HG02885 (cell line): ENCODE results near the gene FLRT1.

Experiments
- ATAC-seq: cut with Tn5 transposase; IDR thresholded peaks from one replicate; pipeline ENCODE4 v1.9.1; 2021; ENCODE audit warnings: mild to moderate bottlenecking; ENCODE audit not compliant: unreplicated experiment, poor library complexity

Gene FLRT1

DNA sequence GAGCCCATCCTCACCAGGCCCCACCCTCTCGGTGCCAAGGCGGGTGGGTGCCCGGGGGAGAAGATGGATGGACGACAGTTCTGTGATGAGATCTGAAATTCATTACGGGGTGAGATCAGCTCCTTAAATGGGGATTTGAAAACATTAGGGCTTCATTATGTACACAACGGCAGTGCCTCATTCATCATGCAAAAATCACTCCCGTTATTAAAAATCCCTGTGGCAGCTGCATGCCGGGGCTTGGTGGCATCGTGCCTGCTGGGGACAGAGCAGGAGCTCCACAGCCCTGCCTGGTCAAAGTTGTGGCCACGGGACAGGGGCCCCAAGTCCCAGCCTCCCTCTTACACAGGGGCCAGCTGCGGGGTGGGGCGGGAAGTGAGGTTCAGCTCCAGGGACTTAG, 29.3 kb upstream of the FLRT1 start:
- no peak for ATAC-seq

DNA sequence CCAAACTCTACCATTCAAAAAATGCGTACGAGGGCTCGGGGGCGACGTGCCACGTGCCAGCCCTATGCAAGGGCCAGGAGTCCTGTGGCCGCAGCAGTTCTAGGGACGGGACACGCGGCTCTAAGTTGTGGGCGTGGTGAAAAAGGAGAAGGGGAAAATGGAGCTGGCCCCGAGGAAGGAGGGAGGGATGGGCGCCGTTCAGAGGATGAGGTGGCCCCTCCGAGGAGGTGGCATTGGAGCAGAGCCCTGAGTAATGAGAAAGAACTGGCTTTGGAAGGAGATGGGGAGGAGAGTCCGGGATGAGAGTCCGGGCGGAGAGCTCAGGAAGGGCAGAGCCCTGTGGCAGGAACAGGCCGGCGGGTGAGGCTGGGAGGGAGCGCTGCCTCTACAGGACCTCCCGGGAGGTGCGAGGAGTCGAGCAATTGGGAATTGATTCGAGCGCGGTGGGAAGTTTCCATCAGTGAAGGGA, 28.5 kb upstream of the FLRT1 start:
- no peak for ATAC-seq

- no peak for ATAC-seq
These were observed 28.0 kb upstream of the FLRT1 start for GRCh38 chr11:64007629-64008282.

DNA sequence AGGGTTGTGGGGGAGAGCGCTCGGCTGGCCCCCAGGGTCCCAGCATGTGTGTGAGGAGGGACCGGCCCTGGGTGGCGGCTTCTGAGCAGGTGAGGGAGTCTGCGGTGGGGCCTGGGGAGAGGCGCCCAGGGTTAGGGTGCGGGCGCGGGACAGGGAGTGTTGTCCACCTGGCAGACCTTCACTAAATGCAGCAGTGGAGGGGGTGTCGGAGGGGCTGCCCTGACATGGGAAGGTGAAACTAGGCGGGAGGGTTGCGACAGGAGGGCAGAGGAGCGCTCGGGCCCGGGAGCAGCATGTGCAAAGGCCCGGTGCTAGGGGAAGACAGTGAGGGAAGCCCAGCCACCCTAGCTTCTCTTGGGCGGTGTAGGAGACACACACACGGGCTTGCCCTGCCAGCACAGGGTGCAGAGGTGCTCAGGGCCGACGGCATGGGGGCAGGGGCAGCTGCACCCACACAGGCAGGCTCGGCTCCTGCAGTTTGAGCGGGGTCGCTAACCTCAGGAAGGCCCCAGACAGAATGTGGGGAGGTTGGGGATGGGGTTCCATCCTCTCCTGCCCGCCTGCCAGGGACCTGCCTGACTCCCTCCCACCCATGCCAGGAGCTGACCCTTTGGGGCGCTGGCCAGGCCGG, 27.3 kb upstream of the FLRT1 start:
- ATAC-seq: no peak

GRCh38 chr11:64008914-64009633, 26.7 kb upstream of the FLRT1 start:
- no peak for ATAC-seq

DNA sequence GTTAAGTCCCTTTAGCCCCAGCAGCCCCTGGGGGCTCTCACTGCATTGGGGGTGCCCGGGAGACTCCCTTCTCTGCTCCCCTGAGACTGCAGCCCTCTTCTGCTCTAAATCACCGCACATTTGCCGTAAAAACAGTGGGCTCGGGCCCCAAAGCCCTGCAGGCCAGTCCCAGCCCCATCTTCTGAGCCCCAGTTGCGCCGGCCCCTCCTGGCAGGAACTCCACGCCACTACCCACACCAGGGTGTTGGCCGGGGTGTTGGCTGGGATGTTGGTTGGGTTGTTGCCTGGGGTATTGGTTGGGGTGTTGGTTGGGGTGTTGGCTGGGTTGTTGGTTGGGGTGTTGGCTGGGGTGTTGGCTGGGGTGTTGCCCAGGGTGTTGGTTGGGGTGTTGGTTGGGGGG, 26.0 kb upstream of the FLRT1 start:
- no peak for ATAC-seq

- no peak for ATAC-seq
These were observed 24.9 kb upstream of the FLRT1 start for GRCh38 chr11:64010783-64011182.

DNA sequence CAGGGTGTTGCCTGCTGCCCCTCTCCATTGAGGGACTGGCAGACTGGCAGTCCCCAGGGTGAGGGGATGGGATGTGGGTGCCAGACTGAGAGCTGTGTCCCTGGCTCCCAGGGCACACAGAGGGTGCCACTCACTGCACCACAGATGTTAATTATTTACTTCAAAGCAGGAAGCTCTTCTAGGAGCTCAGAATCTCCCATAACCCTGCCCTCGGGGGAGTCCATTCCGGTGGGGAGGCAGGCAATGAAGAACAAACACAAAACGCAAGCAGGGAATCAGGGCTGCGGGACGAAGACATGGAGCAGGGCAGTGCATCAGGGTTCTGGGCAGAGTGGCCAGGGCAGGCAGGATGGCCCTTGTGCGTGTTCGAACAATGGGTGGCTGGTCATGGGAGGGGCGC, 24.4 kb upstream of the FLRT1 start:
- ATAC-seq: no peak

- no peak for ATAC-seq
These were observed 22.4 kb upstream of the FLRT1 start for GRCh38 chr11:64013141-64013896.

DNA sequence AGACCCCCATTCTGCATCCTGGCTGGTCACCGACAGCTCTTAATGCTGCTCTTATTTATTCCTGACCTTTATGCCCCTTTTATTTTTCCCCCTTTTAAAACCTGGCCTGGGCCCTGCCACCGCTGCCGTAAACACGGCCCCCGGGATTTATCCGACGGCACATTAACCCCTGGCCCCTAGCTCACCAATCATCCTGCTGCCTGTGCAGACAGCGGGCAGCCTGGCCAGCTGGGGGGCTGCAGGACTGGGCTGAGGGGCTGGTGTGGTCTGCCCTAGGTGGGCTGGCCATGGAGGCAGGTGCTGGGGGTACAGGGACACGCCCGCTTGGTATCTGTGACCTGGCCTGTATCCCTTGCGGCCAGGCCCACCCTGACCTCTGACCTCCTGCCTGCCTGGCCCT, 21.4 kb upstream of the FLRT1 start:
- no peak for ATAC-seq

- no peak for ATAC-seq
These were observed 20.2 kb upstream of the FLRT1 start for GRCh38 chr11:64015510-64015909.

GRCh38 chr11:64015935-64016845, 19.5 kb upstream of the FLRT1 start:
- no peak for ATAC-seq

DNA sequence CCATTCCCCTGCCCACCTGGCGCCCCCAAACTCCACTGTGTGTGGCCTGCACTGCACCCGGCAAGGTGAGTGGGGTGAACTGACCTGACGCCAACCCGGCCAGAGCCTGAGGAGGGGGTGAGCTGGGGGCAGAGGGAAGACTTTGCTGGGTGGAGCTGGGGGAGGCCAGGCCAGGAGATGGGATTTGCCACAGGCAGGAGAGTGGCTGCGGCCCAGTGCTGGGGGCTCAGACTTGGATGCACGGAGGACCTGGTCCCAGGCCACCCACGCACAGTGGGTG, 17.8 kb upstream of the FLRT1 start:
- ATAC-seq: no peak

DNA sequence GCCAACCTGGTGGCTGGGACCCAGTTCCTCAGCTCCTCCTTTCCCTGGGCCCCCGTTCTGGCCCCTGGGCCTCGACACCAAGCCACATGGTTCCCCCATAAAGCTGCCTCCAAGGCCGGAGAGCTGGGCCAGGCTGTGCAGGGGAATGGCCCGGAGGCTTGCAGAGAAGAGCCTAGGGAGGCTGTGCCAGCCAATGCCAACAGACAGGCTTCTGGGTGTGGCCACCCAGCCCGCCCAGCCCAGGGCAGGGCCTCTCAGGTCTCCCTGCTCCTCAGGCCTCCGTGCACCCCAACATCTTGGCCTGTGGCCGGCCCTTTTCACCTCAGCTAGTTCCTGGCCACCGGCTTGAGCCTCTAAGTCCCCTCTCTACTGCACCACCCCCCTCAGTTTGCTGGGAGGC, 17.4 kb upstream of the FLRT1 start:
- ATAC-seq: no peak

DNA sequence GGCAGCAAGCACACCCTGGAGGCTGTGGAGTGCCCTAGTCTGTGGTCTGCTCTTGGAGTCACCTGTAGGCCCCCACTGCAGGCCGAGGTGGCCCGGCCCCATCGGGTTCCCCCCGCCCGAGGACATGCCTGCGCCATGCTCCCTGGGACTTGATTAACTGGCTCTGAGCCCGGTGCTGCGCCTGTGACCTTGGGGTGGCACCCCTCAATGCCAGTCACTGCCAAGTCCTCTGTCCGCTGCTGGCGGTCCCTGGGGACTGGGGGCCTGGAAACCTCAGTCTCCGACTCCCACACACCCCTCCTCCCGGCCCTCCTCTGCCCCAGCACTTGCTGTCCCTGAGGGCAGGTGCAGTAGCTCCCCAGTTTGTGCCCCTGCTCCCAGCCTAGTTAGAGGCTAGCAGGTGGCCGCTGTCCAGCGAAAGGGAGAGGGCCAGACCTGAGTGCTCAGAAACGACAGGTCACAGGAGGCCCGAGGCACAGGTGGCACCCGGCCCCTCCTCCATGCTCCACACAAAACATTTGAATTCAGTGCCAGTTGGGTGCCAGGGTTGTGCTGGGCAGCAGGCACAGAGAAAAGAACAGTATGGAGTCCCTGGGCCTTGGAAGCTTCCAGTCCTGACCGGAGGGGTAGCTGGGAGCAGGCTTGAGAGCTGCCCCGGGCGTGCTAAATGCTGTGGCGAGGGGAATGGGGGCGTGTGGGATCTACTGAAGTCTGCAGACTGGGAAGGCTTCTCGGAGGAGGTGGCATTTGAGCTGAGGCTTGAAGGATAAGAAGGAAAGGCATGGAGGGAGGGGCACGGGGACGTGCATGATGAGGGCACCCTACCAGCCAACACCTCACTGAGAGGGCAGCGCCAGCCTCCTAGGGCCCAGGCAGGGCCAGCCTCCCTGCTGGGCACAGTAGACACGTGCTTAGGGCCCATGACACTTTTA, 16.4 kb upstream of the FLRT1 start:
- ATAC-seq: no peak

DNA sequence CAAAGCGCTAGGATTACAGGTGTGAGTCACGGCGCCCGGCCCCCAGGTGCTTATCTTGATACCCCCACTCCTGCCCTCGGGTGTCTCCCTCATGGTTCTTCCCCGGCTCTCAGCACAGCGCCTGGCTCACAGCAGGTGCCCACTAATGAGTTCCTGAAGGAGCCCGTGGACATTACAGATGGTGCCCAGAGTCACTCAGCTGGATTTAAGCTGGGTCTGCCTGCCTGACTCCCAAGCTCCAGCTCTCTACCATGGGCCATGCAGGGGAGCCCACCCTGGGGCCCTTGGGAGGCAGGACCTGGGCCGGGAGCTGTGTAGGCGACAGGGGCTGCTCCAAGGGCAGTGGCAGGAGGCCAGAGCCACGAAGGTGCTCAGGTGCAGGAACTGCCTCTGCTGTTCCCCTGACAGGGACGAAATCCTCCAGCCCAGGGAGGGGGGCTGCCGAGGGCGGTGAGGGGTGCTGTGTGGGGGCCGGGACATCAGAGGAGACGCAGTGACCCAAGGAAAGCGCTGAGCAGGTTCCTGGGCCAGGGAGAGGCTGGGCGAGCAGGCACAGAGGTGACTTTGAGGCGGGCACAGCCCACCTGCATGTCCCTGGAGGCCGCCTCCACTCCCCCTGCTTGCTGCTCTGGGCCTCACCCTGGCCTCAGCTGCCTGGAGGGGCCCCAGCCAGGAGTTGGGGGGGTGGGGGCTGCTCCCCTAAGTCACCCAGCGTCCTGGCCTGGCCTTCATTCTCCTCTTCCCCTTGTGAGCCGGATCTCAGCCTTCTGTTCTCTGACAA, 14.6 kb upstream of the FLRT1 start:
- ATAC-seq: no peak

- ATAC-seq: no peak
These were observed 14.0 kb upstream of the FLRT1 start for GRCh38 chr11:64021757-64022093.

- no peak for ATAC-seq
These were observed 13.5 kb upstream of the FLRT1 start for GRCh38 chr11:64022125-64022784.
